Ishikawa (cell line): ENCODE results near the gene HOXA7.
A peak's percentile ranks its signal among the peaks of the same experiment; 100 is the strongest.

Source experiments
- CEBPB ChIP-seq: IDR thresholded peaks from 2 replicates; pipeline ENCODE4 v1.6.1; 2012
- CREB1 ChIP-seq: IDR thresholded peaks from 2 replicates; pipeline ENCODE4 v1.6.1; 2012; ENCODE audit warnings: low read depth
- EGR1 ChIP-seq: IDR thresholded peaks from 2 replicates; pipeline ENCODE4 v1.6.1; 2012
- EP300 ChIP-seq: IDR thresholded peaks from 2 replicates; pipeline ENCODE4 v1.6.1; 2012; ENCODE audit warnings: borderline replicate concordance
- FOXM1 ChIP-seq: IDR thresholded peaks from 2 replicates; pipeline ENCODE4 v1.6.1; 2012; ENCODE audit warnings: low read depth, borderline replicate concordance
- MAX ChIP-seq: IDR thresholded peaks from 2 replicates; pipeline ENCODE4 v1.6.1; 2012
- NFIC ChIP-seq: IDR thresholded peaks from 2 replicates; pipeline ENCODE4 v1.6.1; 2012
- RAD21 ChIP-seq: IDR thresholded peaks from 2 replicates; pipeline ENCODE4 v1.6.1; 2012; ENCODE audit warnings: low read depth
- TAF1 ChIP-seq: IDR thresholded peaks from 2 replicates; pipeline ENCODE4 v1.6.1; 2012; ENCODE audit warnings: low read depth, mild to moderate bottlenecking
- TCF12 ChIP-seq: IDR thresholded peaks from 2 replicates; pipeline ENCODE4 v1.6.1; 2012; ENCODE audit warnings: low read depth
- TEAD4 ChIP-seq: IDR thresholded peaks from 2 replicates; pipeline ENCODE4 v1.6.1; 2012
- USF1 ChIP-seq: IDR thresholded peaks from 2 replicates; pipeline ENCODE4 v1.6.1; 2012
- YY1 ChIP-seq: IDR thresholded peaks from 2 replicates; pipeline ENCODE4 v1.6.1; 2012; ENCODE audit warnings: low read depth
- ZBTB7A ChIP-seq: IDR thresholded peaks from 2 replicates; pipeline ENCODE4 v1.6.1; 2012; ENCODE audit warnings: low read depth
- TF ChIP-seq, protein P1 (sequence below): IDR thresholded peaks from 2 replicates; pipeline ENCODE4 v1.6.1; 2012; ENCODE audit warnings: low read depth, mild to moderate bottlenecking

The HOXA7 gene

DNA sequence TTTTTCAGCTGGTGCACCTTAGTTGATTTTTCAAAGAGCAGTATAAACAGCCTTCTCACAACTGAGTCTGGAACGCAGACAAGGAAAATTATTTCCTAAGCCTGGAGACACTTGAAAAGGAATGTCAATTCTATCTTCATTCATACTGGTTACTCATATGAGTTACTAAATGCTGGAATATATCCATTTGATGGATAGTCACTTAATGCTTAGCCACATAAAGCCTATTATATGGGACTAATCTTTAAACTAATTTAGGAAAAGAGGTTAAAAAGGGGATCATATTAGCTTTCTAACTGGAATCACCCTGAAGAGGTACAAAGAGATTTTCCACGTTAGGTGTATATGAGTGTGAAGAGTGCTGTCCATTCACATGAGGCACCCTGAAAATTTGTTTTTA, 24.3 kb downstream of the HOXA7 start:
- TF ChIP-seq YY1 (no peak), RAD21 (no peak), USF1 (no peak), MAX (no peak), CREB1 (no peak), EP300 (no peak), TCF12 (no peak), FOXM1 (no peak), TEAD4 (no peak), ZBTB7A (no peak), TAF1 (no peak), EGR1 (no peak), CEBPB (no peak), NFIC (no peak)
- TF ChIP-seq, protein P1, sequence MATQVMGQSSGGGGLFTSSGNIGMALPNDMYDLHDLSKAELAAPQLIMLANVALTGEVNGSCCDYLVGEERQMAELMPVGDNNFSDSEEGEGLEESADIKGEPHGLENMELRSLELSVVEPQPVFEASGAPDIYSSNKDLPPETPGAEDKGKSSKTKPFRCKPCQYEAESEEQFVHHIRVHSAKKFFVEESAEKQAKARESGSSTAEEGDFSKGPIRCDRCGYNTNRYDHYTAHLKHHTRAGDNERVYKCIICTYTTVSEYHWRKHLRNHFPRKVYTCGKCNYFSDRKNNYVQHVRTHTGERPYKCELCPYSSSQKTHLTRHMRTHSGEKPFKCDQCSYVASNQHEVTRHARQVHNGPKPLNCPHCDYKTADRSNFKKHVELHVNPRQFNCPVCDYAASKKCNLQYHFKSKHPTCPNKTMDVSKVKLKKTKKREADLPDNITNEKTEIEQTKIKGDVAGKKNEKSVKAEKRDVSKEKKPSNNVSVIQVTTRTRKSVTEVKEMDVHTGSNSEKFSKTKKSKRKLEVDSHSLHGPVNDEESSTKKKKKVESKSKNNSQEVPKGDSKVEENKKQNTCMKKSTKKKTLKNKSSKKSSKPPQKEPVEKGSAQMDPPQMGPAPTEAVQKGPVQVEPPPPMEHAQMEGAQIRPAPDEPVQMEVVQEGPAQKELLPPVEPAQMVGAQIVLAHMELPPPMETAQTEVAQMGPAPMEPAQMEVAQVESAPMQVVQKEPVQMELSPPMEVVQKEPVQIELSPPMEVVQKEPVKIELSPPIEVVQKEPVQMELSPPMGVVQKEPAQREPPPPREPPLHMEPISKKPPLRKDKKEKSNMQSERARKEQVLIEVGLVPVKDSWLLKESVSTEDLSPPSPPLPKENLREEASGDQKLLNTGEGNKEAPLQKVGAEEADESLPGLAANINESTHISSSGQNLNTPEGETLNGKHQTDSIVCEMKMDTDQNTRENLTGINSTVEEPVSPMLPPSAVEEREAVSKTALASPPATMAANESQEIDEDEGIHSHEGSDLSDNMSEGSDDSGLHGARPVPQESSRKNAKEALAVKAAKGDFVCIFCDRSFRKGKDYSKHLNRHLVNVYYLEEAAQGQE = no peak

GRCh38 chr7:27131390-27131819, 25.1 kb downstream of the HOXA7 start:
- TF ChIP-seq FOXM1 (no peak), RAD21 (no peak), TCF12 (no peak), USF1 (no peak), TEAD4 (no peak), TAF1 (no peak), MAX (no peak), NFIC (no peak), EGR1 (no peak), ZBTB7A (no peak)
- TF ChIP-seq, protein P1 = no peak

DNA sequence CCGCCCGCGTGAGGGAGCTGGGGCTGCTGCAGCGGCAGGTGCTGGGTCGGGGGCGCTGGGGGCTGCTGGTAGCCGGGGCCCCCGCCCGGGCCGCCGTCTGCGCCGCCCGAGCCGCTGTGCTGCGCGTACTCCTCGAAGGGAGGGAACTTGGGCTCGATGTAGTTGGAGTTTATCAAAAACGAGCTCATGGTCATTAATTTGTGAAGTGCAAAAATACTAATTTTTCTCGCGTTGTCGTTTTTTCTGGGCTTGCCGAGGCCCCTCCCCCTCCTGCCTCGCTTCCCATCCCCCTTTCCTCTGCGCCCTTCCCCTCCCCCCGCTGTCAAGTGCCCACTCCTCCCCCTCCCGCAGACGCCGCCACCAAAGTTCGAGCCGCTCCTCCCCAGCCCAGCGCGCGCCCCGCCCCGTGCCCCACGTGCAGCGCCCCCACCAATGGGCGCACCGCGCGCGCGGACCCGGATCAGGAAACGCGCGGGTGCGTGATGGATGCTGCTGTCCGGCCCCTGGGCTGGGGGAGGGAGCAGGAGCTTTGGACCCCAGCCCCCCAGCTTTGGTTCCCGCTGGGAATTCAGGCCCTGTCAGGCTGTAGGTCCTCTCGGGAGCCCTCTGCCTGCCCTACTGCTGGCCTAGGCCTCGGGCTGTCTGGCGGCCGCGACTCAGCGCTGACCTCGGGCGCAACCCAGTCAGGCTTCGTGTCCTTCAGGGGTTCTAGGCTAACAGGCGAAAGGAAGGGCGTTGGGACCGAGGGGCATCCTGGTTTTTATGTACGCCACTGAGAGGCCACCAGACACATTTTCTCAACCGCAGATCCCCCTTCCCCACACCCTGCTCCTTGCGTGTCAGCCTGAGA, 25.7 kb downstream of the HOXA7 start, which contains the start of gene HOXA4:
HOXA4 (minus strand) TSS at position 218 of the 850 bp plus-strand sequence; CDS start at position 194, 24 bp downstream.
- peak; percentile 56 for TF ChIP-seq MAX
- TF ChIP-seq CEBPB = no peak
- 0 out of 2 replicates have a peak, but pooled peaks have one; percentile 52 for TF ChIP-seq TAF1
- TF ChIP-seq YY1 = no peak
- no peak for TF ChIP-seq NFIC
- TF ChIP-seq ZBTB7A = no peak
- peak; percentile 58; the same call in 1 of the 2 replicates for TF ChIP-seq TCF12
- TF ChIP-seq EGR1 = no peak
- TF ChIP-seq EP300 = no peak; the same call in 1 of the 2 replicates
- TF ChIP-seq TEAD4 = no peak
- TF ChIP-seq CREB1 = no peak
- no peak for TF ChIP-seq RAD21
- TF ChIP-seq FOXM1 = no peak
- peak; percentile 97 for TF ChIP-seq USF1
- TF ChIP-seq, protein P1 = no peak
